Esophagus squamous epithelium (tissue), 5 donors: ENCODE measurements around the gene EMSY. TPM values are rescaled to one million over a fixed set of nuclear protein-coding genes. Genes with fewer than 3 reads are reported as not detected.

Experiments used
- DNase-seq: peaks from one replicate; lab custom pipeline; 2025; lab: John Stamatoyannopoulos, UW
- H3K27ac ChIP-seq, 4 donors: fragments of 200-600 bp; sonication (generic); one replicate each; pipeline ENCODE4 v1.5.1; 2016 to 2019; ENCODE audit warnings: mild to moderate bottlenecking in 1 of 4
- H3K27me3 ChIP-seq, 4 donors: fragments of 200-600 bp; sonication (generic); 1 replicate in 3 of 4; 2 replicates in 1 of 4; pipeline versions ENCODE4 v1.5.1 to v1.6.0; 2017 to 2021; ENCODE audit warnings: antibody characterized with exemption in 1 of 4
- H3K36me3 ChIP-seq, 3 donors: fragments of 200-600 bp; sonication (generic); one replicate each; pipeline ENCODE4 v1.5.1; 2016 to 2019
- H3K4me1 ChIP-seq, 3 donors: fragments of 200-600 bp; sonication (generic); one replicate each; pipeline ENCODE4 v1.5.1; 2017 to 2019
- H3K4me3 ChIP-seq, 4 donors: fragments of 200-600 bp; sonication (generic); 1 replicate in 3 of 4; 2 replicates in 1 of 4; pipeline ENCODE4 v1.5.1; 2016 to 2019; ENCODE audit warnings: mild to moderate bottlenecking in 2 of 4, moderate library complexity in 1 of 4
- H3K9me3 ChIP-seq, 3 donors: fragments of 200-600 bp; sonication (generic); one replicate each; pipeline ENCODE4 v1.5.1; 2016 to 2019
- POLR2A ChIP-seq, 4 donors: fragments of 450-650 bp; IDR thresholded peaks; one replicate each; pipeline ENCODE4 v1.6.1; 2017; ENCODE audit warnings: antibody characterized with exemption in 4 of 4, mild to moderate bottlenecking in 4 of 4, moderate library complexity in 3 of 4
- WGBS, 2 donors: methylation state at CpG; one replicate each; pipeline ENCODE4 v1.1.5; 2018; 5-methylcytosine and 5-hydroxymethylcytosine counted together
- intact Hi-C: fragments of 100-400 bp; cut with DNase I; formaldehyde crosslinking; loops from one replicate; pipeline ENCODE4 v1.15.0; 2022
- total RNA-seq, 4 donors: library from RNA; depleted of rRNA; stranded (reverse); fragments of >200 nt; gene quantifications; one replicate each; pipeline ENCODE4 v1.1.0, GENCODE V29; 2016
- TF ChIP-seq, protein P1 (sequence below), 6 experiments: fragments of 450-650 bp in 4 of 6; fragments of 200-600 bp in 2 of 6; sonication (generic) in 2 of 6; IDR thresholded peaks; one replicate each; pipeline ENCODE4 v1.5.1; 2016 to 2019; ENCODE audit warnings: antibody characterized with exemption in 6 of 6, mild to moderate bottlenecking in 4 of 6, moderate library complexity in 4 of 6
- donor health status: DM: yes; HTN: yes; CAD: no.

The EMSY gene
- total RNA-seq, 4 donors from 2014 or later: 10.0 to 31.0 (median 22.3) TPM

DNA sequence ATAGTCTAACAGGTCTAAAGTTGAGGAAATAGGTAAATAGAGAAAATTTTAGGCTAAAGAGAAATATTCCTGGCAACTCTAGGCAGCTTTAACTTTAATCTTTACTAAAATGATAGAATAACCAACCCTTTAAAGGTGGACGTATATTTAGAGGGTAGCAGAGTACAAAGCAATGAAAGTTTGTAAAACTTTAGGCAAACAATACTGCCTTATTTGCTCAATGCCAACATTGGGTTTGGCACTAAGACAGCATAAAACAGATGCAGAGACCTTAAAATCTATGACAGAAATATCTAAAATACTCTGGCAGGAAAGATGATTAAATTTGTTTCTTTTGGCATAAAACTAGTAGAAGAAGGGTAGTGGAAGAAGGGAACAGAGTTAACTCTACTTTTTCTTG is 70.7 kb downstream of the EMSY start:
- intact Hi-C loops: no loop called here
- H3K4me1 ChIP-seq: no peaks in the 10 kb centered on the region
- WGBS, 2 donors: 73 to 77% methylated on average over 1 of the region's 1 CpG
- no peak overlapping the region for H3K27ac ChIP-seq
- H3K4me3 ChIP-seq: no peak overlapping the region
- TF ChIP-seq, protein P1, sequence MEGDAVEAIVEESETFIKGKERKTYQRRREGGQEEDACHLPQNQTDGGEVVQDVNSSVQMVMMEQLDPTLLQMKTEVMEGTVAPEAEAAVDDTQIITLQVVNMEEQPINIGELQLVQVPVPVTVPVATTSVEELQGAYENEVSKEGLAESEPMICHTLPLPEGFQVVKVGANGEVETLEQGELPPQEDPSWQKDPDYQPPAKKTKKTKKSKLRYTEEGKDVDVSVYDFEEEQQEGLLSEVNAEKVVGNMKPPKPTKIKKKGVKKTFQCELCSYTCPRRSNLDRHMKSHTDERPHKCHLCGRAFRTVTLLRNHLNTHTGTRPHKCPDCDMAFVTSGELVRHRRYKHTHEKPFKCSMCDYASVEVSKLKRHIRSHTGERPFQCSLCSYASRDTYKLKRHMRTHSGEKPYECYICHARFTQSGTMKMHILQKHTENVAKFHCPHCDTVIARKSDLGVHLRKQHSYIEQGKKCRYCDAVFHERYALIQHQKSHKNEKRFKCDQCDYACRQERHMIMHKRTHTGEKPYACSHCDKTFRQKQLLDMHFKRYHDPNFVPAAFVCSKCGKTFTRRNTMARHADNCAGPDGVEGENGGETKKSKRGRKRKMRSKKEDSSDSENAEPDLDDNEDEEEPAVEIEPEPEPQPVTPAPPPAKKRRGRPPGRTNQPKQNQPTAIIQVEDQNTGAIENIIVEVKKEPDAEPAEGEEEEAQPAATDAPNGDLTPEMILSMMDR (IDR thresholded peaks at IDR 0.05): no peak
- TF ChIP-seq POLR2A (IDR thresholded peaks at IDR 0.05): no peak
- no peaks in the 10 kb centered on the region for H3K9me3 ChIP-seq
- H3K27me3 ChIP-seq: no peaks in the 10 kb centered on the region
- no peak for DNase-seq
- H3K36me3 ChIP-seq: peaks cover 0 to 54% (median 0%) of the 10 kb centered on the region in 3 donors

DNA sequence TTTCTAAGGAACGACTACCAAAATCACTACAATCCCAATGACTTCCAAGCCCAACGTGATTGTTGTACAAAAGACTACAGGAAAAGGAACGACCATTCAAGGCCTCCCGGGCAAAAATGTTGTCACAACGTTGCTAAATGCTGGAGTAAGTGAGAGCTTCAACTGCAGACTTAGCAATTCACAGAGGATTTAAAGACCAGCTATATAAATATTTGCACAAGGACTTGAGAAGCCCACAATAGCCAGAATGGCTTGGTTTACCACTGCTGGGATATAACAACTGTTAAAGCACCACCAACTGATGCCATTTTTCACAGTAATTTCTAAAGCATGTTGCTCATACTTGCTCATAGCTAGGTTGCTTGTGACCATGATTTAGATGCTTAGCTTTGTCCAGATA is 78.3 kb downstream of the EMSY start:
- Histone ChIP-seq H3K9me3 (no peaks in the 10 kb centered on the region), H3K36me3 (peaks cover 0 to 51% (median 4%) of the 10 kb centered on the region in 3 donors), H3K27me3 (no peaks in the 10 kb centered on the region), H3K4me3 (no peak overlapping the region), H3K27ac (no peak overlapping the region), H3K4me1 (peaks cover 0 to 26% (median 8%) of the 10 kb centered on the region in 3 donors)
- intact Hi-C loops: no loop called here
- no peak for TF ChIP-seq POLR2A (IDR thresholded peaks at IDR 0.05)
- TF ChIP-seq, protein P1 (IDR thresholded peaks at IDR 0.05): no peak
- 56 to 84% methylated on average over 4 to 5 of the region's 5 CpGs for WGBS, 2 donors
- no peak for DNase-seq

DNA sequence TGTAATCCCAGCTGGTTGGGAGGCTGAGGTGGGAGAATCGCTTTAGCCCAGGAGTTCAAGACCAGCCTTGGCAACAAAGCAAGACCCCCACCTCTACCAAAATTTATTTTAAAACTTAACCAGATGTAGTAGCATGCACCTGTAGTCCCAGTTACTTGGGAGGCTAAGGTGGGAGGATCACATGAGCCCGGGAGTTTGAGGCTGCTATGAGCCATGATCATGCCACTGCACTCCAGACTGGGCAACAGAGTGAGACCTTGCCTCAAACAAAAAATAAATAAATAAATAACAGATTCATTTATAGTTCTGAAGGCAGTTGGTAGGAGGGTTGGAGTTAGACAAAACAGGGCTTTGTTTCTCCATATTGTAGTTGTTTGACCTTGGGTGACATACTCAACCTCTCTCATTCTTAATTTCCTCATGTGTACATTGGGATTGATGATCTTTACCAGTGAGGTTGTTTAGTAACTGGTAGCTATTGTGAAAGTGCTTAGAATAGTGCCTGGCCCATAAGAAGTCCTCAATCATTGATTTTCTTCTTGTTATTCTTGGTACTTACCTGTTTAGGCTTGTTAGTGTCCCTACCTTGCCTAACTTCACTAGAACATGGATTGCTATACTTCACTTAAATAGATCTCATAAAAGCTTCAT is 79.1 kb downstream of the EMSY start:
- Histone ChIP-seq H3K27ac (peak overlapping the region in 1 of 4 donors; percentile 49), H3K4me3 (no peak overlapping the region), H3K9me3 (no peaks in the 10 kb centered on the region), H3K36me3 (peaks cover 0 to 51% (median 4%) of the 10 kb centered on the region in 3 donors), H3K27me3 (no peaks in the 10 kb centered on the region), H3K4me1 (peaks cover 0 to 26% (median 8%) of the 10 kb centered on the region in 3 donors)
- 75 to 89% methylated on average over 2 of the region's 2 CpGs for WGBS, 2 donors
- no peak for DNase-seq
- no peak for TF ChIP-seq POLR2A (IDR thresholded peaks at IDR 0.05)
- TF ChIP-seq, protein P1 (IDR thresholded peaks at IDR 0.05): no peak
- intact Hi-C loops: no loop called here

GRCh38 chr11:76524461-76524860 is 79.6 kb downstream of the EMSY start:
- no peak for TF ChIP-seq POLR2A (IDR thresholded peaks at IDR 0.05)
- TF ChIP-seq, protein P1 (IDR thresholded peaks at IDR 0.05): no peak
- peaks cover 0 to 53% (median 4%) of the 10 kb centered on the region in 3 donors for H3K36me3 ChIP-seq
- DNase-seq: no peak
- H3K4me1 ChIP-seq: peaks cover 0 to 26% (median 8%) of the 10 kb centered on the region in 3 donors
- peak overlapping the region in 1 of 4 donors; percentile 49 for H3K27ac ChIP-seq
- no peaks in the 10 kb centered on the region for H3K9me3 ChIP-seq
- H3K27me3 ChIP-seq: no peaks in the 10 kb centered on the region
- H3K4me3 ChIP-seq: no peak overlapping the region
- intact Hi-C loops: no loop called here
- WGBS, 2 donors: 47 to 79% methylated on average over 4 of the region's 4 CpGs

GRCh38 chr11:76524919-76525318 is 80.1 kb downstream of the EMSY start:
- Histone ChIP-seq H3K27me3 (no peaks in the 10 kb centered on the region), H3K36me3 (peaks cover 0 to 54% (median 4%) of the 10 kb centered on the region in 3 donors), H3K27ac (peak overlapping the region in 1 of 4 donors; percentile 49), H3K9me3 (no peaks in the 10 kb centered on the region), H3K4me3 (no peak overlapping the region), H3K4me1 (peaks cover 0 to 26% (median 8%) of the 10 kb centered on the region in 3 donors)
- intact Hi-C loops: no loop called here
- no peak for DNase-seq
- 80 to 86% methylated on average over 1 of the region's 1 CpG for WGBS, 2 donors
- TF ChIP-seq, protein P1 (IDR thresholded peaks at IDR 0.05): no peak
- no peak for TF ChIP-seq POLR2A (IDR thresholded peaks at IDR 0.05)
